ENCODE results near the gene OXGR1.
"Not testable (repeated sequence)": the region's sequence is repeated elsewhere in the genome, so short reads cannot be mapped to it uniquely, and the experiment has no call there.

OXGR1 gene

DNA sequence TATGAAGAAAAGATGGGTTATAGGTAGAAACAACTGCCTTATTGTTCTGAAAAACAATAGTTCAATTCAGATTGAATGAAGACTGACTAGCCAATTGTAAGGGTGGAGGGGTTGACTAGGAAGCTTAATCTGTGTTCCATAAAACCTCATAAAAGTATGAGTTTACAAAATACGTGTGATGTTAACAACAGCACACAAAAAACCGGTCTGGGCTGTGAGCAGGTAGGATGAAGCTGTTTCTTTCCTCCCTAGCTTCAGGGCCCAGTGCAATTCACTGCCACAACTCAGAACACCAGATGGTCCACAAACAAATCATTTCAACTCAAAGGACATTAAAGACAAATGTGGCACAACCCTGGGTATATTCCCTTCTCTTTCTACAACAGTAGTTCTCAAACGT is 3.2 kb downstream of the OXGR1 start:
- no peaks in the 10 kb centered on the region; the same call in 1 of the 2 replicates for H3K27me3 ChIP-seq (replicated peaks; ENCODE audit: control insufficient read depth, insufficient read depth, low read length)
- no peak for DNase-seq (ENCODE audit: extremely low read depth, insufficient read length)
- TF ChIP-seq, protein P1, sequence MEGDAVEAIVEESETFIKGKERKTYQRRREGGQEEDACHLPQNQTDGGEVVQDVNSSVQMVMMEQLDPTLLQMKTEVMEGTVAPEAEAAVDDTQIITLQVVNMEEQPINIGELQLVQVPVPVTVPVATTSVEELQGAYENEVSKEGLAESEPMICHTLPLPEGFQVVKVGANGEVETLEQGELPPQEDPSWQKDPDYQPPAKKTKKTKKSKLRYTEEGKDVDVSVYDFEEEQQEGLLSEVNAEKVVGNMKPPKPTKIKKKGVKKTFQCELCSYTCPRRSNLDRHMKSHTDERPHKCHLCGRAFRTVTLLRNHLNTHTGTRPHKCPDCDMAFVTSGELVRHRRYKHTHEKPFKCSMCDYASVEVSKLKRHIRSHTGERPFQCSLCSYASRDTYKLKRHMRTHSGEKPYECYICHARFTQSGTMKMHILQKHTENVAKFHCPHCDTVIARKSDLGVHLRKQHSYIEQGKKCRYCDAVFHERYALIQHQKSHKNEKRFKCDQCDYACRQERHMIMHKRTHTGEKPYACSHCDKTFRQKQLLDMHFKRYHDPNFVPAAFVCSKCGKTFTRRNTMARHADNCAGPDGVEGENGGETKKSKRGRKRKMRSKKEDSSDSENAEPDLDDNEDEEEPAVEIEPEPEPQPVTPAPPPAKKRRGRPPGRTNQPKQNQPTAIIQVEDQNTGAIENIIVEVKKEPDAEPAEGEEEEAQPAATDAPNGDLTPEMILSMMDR (IDR thresholded peaks at IDR 0.05; ENCODE audit: insufficient read depth, low read length, poor library complexity, severe bottlenecking) = no peak
- no peak overlapping the region for H3K4me3 ChIP-seq (replicated peaks; ENCODE audit: low read depth, low read length)
- H3K36me3 ChIP-seq (ENCODE audit: control insufficient read depth, insufficient read depth, low read length) = no peaks in the 10 kb centered on the region

GRCh38 chr13:96988441-96988840 is 5.8 kb downstream of the OXGR1 start:
- Histone ChIP-seq H3K4me3 (replicated peaks; ENCODE audit: low read depth, low read length) (no peak overlapping the region), H3K27me3 (replicated peaks; ENCODE audit: control insufficient read depth, insufficient read depth, low read length) (peaks cover 2% of the 10 kb centered on the region), H3K36me3 (ENCODE audit: control insufficient read depth, insufficient read depth, low read length) (no peaks in the 10 kb centered on the region)
- TF ChIP-seq, protein P1 (IDR thresholded peaks at IDR 0.05; ENCODE audit: insufficient read depth, low read length, poor library complexity, severe bottlenecking) = no peak
- no peak for DNase-seq (ENCODE audit: extremely low read depth, insufficient read length)

- Histone ChIP-seq H3K27me3 (replicated peaks; ENCODE audit: control insufficient read depth, insufficient read depth, low read length) (peaks cover 2% of the 10 kb centered on the region), H3K36me3 (ENCODE audit: control insufficient read depth, insufficient read depth, low read length) (no peaks in the 10 kb centered on the region), H3K4me3 (replicated peaks; ENCODE audit: low read depth, low read length) (no peak overlapping the region)
- TF ChIP-seq, protein P1 (IDR thresholded peaks at IDR 0.05; ENCODE audit: insufficient read depth, low read length, poor library complexity, severe bottlenecking) = no peak
- DNase-seq (ENCODE audit: extremely low read depth, insufficient read length) = no peak
Measured at GRCh38 chr13:96984051-96984508, 10.2 kb downstream of the OXGR1 start.

GRCh38 chr13:96982672-96983071 is 11.6 kb downstream of the OXGR1 start:
- DNase-seq (ENCODE audit: extremely low read depth, insufficient read length) = no peak

GRCh38 chr13:96979861-96980260 is 14.4 kb downstream of the OXGR1 start:
- H3K36me3 ChIP-seq (ENCODE audit: control insufficient read depth, insufficient read depth, low read length); DNase-seq (ENCODE audit: extremely low read depth, insufficient read length); H3K27me3 ChIP-seq (replicated peaks; ENCODE audit: control insufficient read depth, insufficient read depth, low read length); H3K4me3 ChIP-seq (replicated peaks; ENCODE audit: low read depth, low read length): not testable (repeated sequence)

More at GRCh38 chr13:96982672-96983071, 11.6 kb downstream of the OXGR1 start:
- TF ChIP-seq, protein P1 (IDR thresholded peaks at IDR 0.05; ENCODE audit: insufficient read depth, low read length, poor library complexity, severe bottlenecking) = no peak
- H3K4me3 ChIP-seq (replicated peaks; ENCODE audit: low read depth, low read length) = no peak overlapping the region
- peaks cover 2% of the 10 kb centered on the region for H3K27me3 ChIP-seq (replicated peaks; ENCODE audit: control insufficient read depth, insufficient read depth, low read length)
- H3K36me3 ChIP-seq (ENCODE audit: control insufficient read depth, insufficient read depth, low read length) = no peaks in the 10 kb centered on the region

DNA sequence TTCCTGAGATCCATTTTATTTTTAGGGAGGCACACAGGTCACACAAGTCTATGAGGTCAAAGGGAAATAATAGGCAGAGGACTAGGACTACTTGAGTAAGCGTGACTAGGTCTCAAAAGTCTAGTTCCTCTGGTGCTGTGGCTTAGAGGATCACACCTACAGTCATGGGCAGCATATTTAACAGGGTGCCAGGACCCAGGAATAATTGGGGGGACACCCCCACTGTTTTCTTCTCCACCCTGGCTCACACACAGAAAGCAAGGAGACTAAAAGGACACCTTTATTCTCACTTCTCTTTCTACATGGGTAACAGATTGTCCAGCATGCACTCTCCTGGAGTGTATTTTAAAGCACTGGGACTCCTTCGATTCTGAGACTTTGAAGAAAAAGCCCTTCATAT is 26.2 kb downstream of the OXGR1 start:
- H3K4me3 ChIP-seq (replicated peaks; ENCODE audit: low read depth, low read length) = no peak overlapping the region
- no peaks in the 10 kb centered on the region for H3K36me3 ChIP-seq (ENCODE audit: control insufficient read depth, insufficient read depth, low read length)
- TF ChIP-seq, protein P1 (IDR thresholded peaks at IDR 0.05; ENCODE audit: insufficient read depth, low read length, poor library complexity, severe bottlenecking) = no peak
- H3K27me3 ChIP-seq (replicated peaks; ENCODE audit: control insufficient read depth, insufficient read depth, low read length) = no peaks in the 10 kb centered on the region
- DNase-seq (ENCODE audit: extremely low read depth, insufficient read length) = no peak

All from GM06990 (cell line).